ENCODE results near the gene SEMA5B. TPM values are rescaled to one million over a fixed set of nuclear protein-coding genes. Genes with fewer than 3 reads are reported as not detected.

Gene SEMA5B
- total RNA-seq, 1 donor from 2014 or later, result 68.8 TPM

GRCh38 chr3:122974764-122975162 is 52.8 kb downstream of the SEMA5B start:
- DNase-seq (ENCODE audit: low spot score), result no peak
- Mint-ChIP-seq H3K36me3 (ENCODE audit: low read depth) (no peaks in the 10 kb centered on the region), H3K4me3 (ENCODE audit: unreplicated experiment) (peak overlapping the region; percentile 25), H3K27ac (ENCODE audit: unreplicated experiment) (peak overlapping the region; percentile 78), H3K27me3 (ENCODE audit: low read depth) (no peaks in the 10 kb centered on the region), H3K9me3 (ENCODE audit: low read depth) (no peaks in the 10 kb centered on the region), H3K4me1 (ENCODE audit: low read depth) (peaks cover 78% of the 10 kb centered on the region)
- no peak for TF ChIP-seq CTCF (IDR thresholded peaks at IDR 0.05)

GRCh38 chr3:122973893-122974615 is 53.5 kb downstream of the SEMA5B start:
- DNase-seq (ENCODE audit: low spot score), result no peak
- no peak overlapping the region for H3K4me3 Mint-ChIP-seq (ENCODE audit: unreplicated experiment)
- peak overlapping the region; percentile 78 for H3K27ac Mint-ChIP-seq (ENCODE audit: unreplicated experiment)
- TF ChIP-seq CTCF (IDR thresholded peaks at IDR 0.05), result no peak
- no peaks in the 10 kb centered on the region for H3K36me3 Mint-ChIP-seq (ENCODE audit: low read depth)
- peaks cover 78% of the 10 kb centered on the region for H3K4me1 Mint-ChIP-seq (ENCODE audit: low read depth)
- no peaks in the 10 kb centered on the region for H3K9me3 Mint-ChIP-seq (ENCODE audit: low read depth)
- no peaks in the 10 kb centered on the region for H3K27me3 Mint-ChIP-seq (ENCODE audit: low read depth)

- Mint-ChIP-seq H3K36me3 (ENCODE audit: low read depth) (no peaks in the 10 kb centered on the region), H3K27ac (ENCODE audit: unreplicated experiment) (no peak overlapping the region), H3K9me3 (ENCODE audit: low read depth) (no peaks in the 10 kb centered on the region), H3K4me1 (ENCODE audit: low read depth) (peaks cover 62% of the 10 kb centered on the region), H3K4me3 (ENCODE audit: unreplicated experiment) (no peak overlapping the region), H3K27me3 (ENCODE audit: low read depth) (no peaks in the 10 kb centered on the region)
- TF ChIP-seq CTCF (IDR thresholded peaks at IDR 0.05), result no peak
- no peak for DNase-seq (ENCODE audit: low spot score)
Observed at GRCh38 chr3:122972141-122972540, 55.4 kb downstream of the SEMA5B start.

- TF ChIP-seq CTCF (IDR thresholded peaks at IDR 0.05), result no peak
- H3K4me3 Mint-ChIP-seq (ENCODE audit: unreplicated experiment), result peak overlapping the region; percentile 37
- no peaks in the 10 kb centered on the region for H3K9me3 Mint-ChIP-seq (ENCODE audit: low read depth)
- peaks cover 2% of the 10 kb centered on the region for H3K27me3 Mint-ChIP-seq (ENCODE audit: low read depth)
- no peak for DNase-seq (ENCODE audit: low spot score)
- H3K4me1 Mint-ChIP-seq (ENCODE audit: low read depth), result peaks cover 50% of the 10 kb centered on the region
- H3K36me3 Mint-ChIP-seq (ENCODE audit: low read depth), result peaks cover 2% of the 10 kb centered on the region
- peak overlapping the region; percentile 94 for H3K27ac Mint-ChIP-seq (ENCODE audit: unreplicated experiment)
Observed at GRCh38 chr3:122969585-122970469, 57.7 kb downstream of the SEMA5B start.

GRCh38 chr3:122967765-122968164 is 59.8 kb downstream of the SEMA5B start:
- peaks cover 11% of the 10 kb centered on the region for H3K27me3 Mint-ChIP-seq (ENCODE audit: low read depth)
- H3K4me1 Mint-ChIP-seq (ENCODE audit: low read depth), result peaks cover 42% of the 10 kb centered on the region
- H3K4me3 Mint-ChIP-seq (ENCODE audit: unreplicated experiment), result no peak overlapping the region
- TF ChIP-seq CTCF (IDR thresholded peaks at IDR 0.05), result no peak
- DNase-seq (ENCODE audit: low spot score), result no peak
- H3K36me3 Mint-ChIP-seq (ENCODE audit: low read depth), result peaks cover 4% of the 10 kb centered on the region
- H3K27ac Mint-ChIP-seq (ENCODE audit: unreplicated experiment), result no peak overlapping the region
- no peaks in the 10 kb centered on the region for H3K9me3 Mint-ChIP-seq (ENCODE audit: low read depth)
